SJCRH30 (cell line): ENCODE results near the gene BTBD19. TPM values are rescaled to one million over a fixed set of nuclear protein-coding genes. Genes with fewer than 3 reads are reported as not detected.

ENCODE experiments used
- DNase-seq, 2 experiments: peaks; one replicate each; pipeline ENCODE4 v3.0.0-alpha.2; 2015 to 2020
- H3K27ac ChIP-seq: fragments of 250-450 bp; sonication (Bioruptor Pico); 2 replicates; pipeline ENCODE4 v1.5.1; 2020; ENCODE audit warnings: mild to moderate bottlenecking, moderate library complexity
- H3K27me3 ChIP-seq: fragments of 250-450 bp; sonication (Bioruptor Pico); 2 replicates; pipeline ENCODE4 v1.5.1; 2020; ENCODE audit warnings: mild to moderate bottlenecking, moderate library complexity
- H3K36me3 ChIP-seq: fragments of 250-450 bp; sonication (Bioruptor Pico); 2 replicates; pipeline ENCODE4 v1.5.1; 2020; ENCODE audit warnings: mild to moderate bottlenecking, moderate library complexity
- H3K4me1 ChIP-seq: fragments of 250-450 bp; sonication (Bioruptor Pico); 2 replicates; pipeline ENCODE4 v1.5.1; 2020; ENCODE audit warnings: mild to moderate bottlenecking, moderate library complexity
- H3K4me3 ChIP-seq: fragments of 250-450 bp; sonication (Bioruptor Pico); 2 replicates; pipeline ENCODE4 v1.5.1; 2020; ENCODE audit warnings: mild to moderate bottlenecking, moderate library complexity
- H3K9me3 ChIP-seq: fragments of 250-450 bp; sonication (Bioruptor Pico); replicated peaks from 2 replicates; pipeline ENCODE4 v1.5.1; 2020; ENCODE audit warnings: mild to moderate bottlenecking, moderate library complexity
- total RNA-seq: library from RNA; depleted of rRNA; stranded (reverse); fragments of >200 nt; shearing (Covaris generic); gene quantifications from 2 replicates; pipeline ENCODE4 v1.2.3, GENCODE V29; 2014

The BTBD19 gene
- total RNA-seq, 1 experiment from 2014 or later = 0.43 TPM

GRCh38 chr1:44799770-44800584, 8.3 kb upstream of the BTBD19 start, which contains the start of gene PLK3:
Gene PLK3, plus strand, starts transcription at chr1:44800377. Its CDS starts 87 bp downstream, at chr1:44800464.
- Histone ChIP-seq H3K36me3 (peaks cover 7% of the 10 kb centered on the region; the same call in 1 of the 2 replicates), H3K27me3 (no peaks in the 10 kb centered on the region), H3K4me1 (peaks cover 17% of the 10 kb centered on the region), H3K9me3 (no peaks in the 10 kb centered on the region), H3K27ac (peak within 1 kb of the TSS; percentile 13), H3K4me3 (peak within 1 kb of the TSS; percentile 63)
- peak; percentile 98 to 99 for DNase-seq

- Histone ChIP-seq H3K9me3 (no peaks in the 10 kb centered on the region), H3K4me1 (peaks cover 19% of the 10 kb centered on the region), H3K27me3 (no peaks in the 10 kb centered on the region), H3K36me3 (peaks cover 11% of the 10 kb centered on the region; the same call in 1 of the 2 replicates), H3K27ac (peak overlapping the region; percentile 50; the same call in 1 of the 2 replicates), H3K4me3 (no peak overlapping the region)
- DNase-seq = no peak
Observed at GRCh38 chr1:44801491-44802305, 6.6 kb upstream of the BTBD19 start.

- H3K27me3 ChIP-seq = no peaks in the 10 kb centered on the region
- peaks cover 27% of the 10 kb centered on the region for H3K4me1 ChIP-seq
- peaks cover 11% of the 10 kb centered on the region; the same call in 1 of the 2 replicates for H3K36me3 ChIP-seq
- peak; percentile 71 to 74 for DNase-seq
- H3K9me3 ChIP-seq = no peaks in the 10 kb centered on the region
- H3K27ac ChIP-seq = peak overlapping the region; percentile 50
- no peak overlapping the region for H3K4me3 ChIP-seq
Observed at GRCh38 chr1:44802306-44803061, 5.8 kb upstream of the BTBD19 start.

- no peaks in the 10 kb centered on the region for H3K27me3 ChIP-seq
- H3K4me1 ChIP-seq = peaks cover 32% of the 10 kb centered on the region
- no peak for DNase-seq
- peak overlapping the region; percentile 50; the same call in 1 of the 2 replicates for H3K27ac ChIP-seq
- no peaks in the 10 kb centered on the region for H3K9me3 ChIP-seq
- no peak overlapping the region for H3K4me3 ChIP-seq
- H3K36me3 ChIP-seq = peaks cover 11% of the 10 kb centered on the region; the same call in 1 of the 2 replicates
Observed at GRCh38 chr1:44803062-44803311, 5.3 kb upstream of the BTBD19 start.

- no peak overlapping the region for H3K4me3 ChIP-seq
- no peaks in the 10 kb centered on the region for H3K9me3 ChIP-seq
- no peaks in the 10 kb centered on the region for H3K27me3 ChIP-seq
- peaks cover 11% of the 10 kb centered on the region; the same call in 1 of the 2 replicates for H3K36me3 ChIP-seq
- no peak for DNase-seq
- H3K27ac ChIP-seq = peak overlapping the region; percentile 50; the same call in 1 of the 2 replicates
- H3K4me1 ChIP-seq = peaks cover 36% of the 10 kb centered on the region
Observed at GRCh38 chr1:44803312-44804095, 4.8 kb upstream of the BTBD19 start.

GRCh38 chr1:44805311-44806024, 2.9 kb upstream of the BTBD19 start:
- no peak overlapping the region for H3K27ac ChIP-seq
- no peak for DNase-seq
- no peak overlapping the region for H3K4me3 ChIP-seq
- H3K36me3 ChIP-seq = peaks cover 11% of the 10 kb centered on the region; the same call in 1 of the 2 replicates
- no peaks in the 10 kb centered on the region for H3K27me3 ChIP-seq
- no peaks in the 10 kb centered on the region for H3K9me3 ChIP-seq
- H3K4me1 ChIP-seq = peaks cover 42% of the 10 kb centered on the region

- Histone ChIP-seq H3K27me3 (no peaks in the 10 kb centered on the region), H3K4me3 (no peak overlapping the region), H3K4me1 (peaks cover 42% of the 10 kb centered on the region), H3K36me3 (peaks cover 11% of the 10 kb centered on the region; the same call in 1 of the 2 replicates), H3K27ac (no peak overlapping the region; the same call in 1 of the 2 replicates), H3K9me3 (no peaks in the 10 kb centered on the region)
- no peak for DNase-seq
Observed at GRCh38 chr1:44806025-44806703, 2.2 kb upstream of the BTBD19 start.

GRCh38 chr1:44806704-44807363, 1.5 kb upstream of the BTBD19 start, which contains the start of gene DYNLT4:
Gene DYNLT4, minus strand, starts transcription at chr1:44807351. Its CDS starts 683 bp downstream, at chr1:44806668.
- Histone ChIP-seq H3K36me3 (peaks cover 11% of the 10 kb centered on the region; the same call in 1 of the 2 replicates), H3K4me1 (peaks cover 41% of the 10 kb centered on the region), H3K27ac (peak within 1 kb of the TSS; percentile 93), H3K4me3 (peak within 1 kb of the TSS; percentile 28), H3K27me3 (no peaks in the 10 kb centered on the region), H3K9me3 (no peaks in the 10 kb centered on the region)
- no peak for DNase-seq

- peak overlapping the region; percentile 28 for H3K4me3 ChIP-seq
- no peaks in the 10 kb centered on the region for H3K9me3 ChIP-seq
- peaks cover 34% of the 10 kb centered on the region for H3K4me1 ChIP-seq
- peaks cover 11% of the 10 kb centered on the region; the same call in 1 of the 2 replicates for H3K36me3 ChIP-seq
- peak; percentile 90 to 92 for DNase-seq
- H3K27ac ChIP-seq = peak overlapping the region; percentile 93
- H3K27me3 ChIP-seq = no peaks in the 10 kb centered on the region
Observed at GRCh38 chr1:44807364-44808062, 810 bp upstream of the BTBD19 start.

- Histone ChIP-seq H3K4me1 (peaks cover 30% of the 10 kb centered on the region), H3K27ac (peak overlapping the region; percentile 93; the same call in 1 of the 2 replicates), H3K9me3 (no peaks in the 10 kb centered on the region), H3K36me3 (peaks cover 5% of the 10 kb centered on the region; the same call in 1 of the 2 replicates), H3K4me3 (no peak overlapping the region), H3K27me3 (no peaks in the 10 kb centered on the region)
- no peak for DNase-seq
Observed at GRCh38 chr1:44808938-44809917, 905 bp downstream of the BTBD19 start.
